GM21526 (cell line): Measurements from ENCODE around the gene FMNL1.

Source experiments
- ATAC-seq: cut with Tn5 transposase; IDR thresholded peaks from one replicate; pipeline ENCODE4 v1.9.1; 2021; ENCODE audit warnings: moderate library complexity; ENCODE audit not compliant: unreplicated experiment, low FRiP score

FMNL1 gene

DNA sequence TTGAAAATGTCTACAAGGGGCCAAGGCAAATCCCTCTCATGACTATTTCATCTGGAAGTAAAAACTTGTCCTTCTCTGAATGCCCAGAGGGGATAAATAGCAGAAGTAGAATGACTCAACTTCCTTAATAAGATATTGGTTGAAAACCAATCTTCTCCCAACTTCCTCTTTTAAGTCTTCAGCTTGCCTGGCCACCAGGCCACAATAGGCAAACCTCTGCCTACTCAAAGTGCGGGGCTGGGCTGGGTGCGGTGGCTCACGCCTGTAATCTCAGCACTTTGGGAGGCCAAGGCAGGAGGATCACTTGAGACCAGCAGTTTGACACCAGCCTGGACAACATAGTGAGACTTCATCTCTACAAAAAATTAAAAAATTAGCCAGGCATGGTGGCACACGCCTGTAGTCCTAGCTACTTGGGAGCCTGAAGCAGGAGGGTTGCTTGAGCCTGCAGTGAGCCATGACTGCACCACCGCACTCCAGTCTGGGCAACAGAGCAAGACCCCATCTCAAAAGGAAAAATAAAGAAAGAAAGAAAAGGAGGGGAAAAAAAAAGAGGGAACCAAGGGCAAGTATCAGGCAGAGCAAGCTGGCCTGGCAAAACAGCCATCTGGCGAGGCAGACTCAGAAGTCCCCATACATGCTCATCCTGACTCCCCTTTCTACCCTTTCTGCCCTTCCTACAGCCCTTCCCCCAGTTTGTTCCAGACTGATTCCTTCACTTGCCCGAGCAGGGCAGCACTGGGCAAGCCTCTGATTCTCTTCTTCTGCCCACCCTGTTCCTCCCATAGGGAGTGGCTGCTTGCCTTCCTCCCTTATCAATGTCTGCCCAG is 74.5 kb downstream of the FMNL1 start:
- ATAC-seq = no peak

DNA sequence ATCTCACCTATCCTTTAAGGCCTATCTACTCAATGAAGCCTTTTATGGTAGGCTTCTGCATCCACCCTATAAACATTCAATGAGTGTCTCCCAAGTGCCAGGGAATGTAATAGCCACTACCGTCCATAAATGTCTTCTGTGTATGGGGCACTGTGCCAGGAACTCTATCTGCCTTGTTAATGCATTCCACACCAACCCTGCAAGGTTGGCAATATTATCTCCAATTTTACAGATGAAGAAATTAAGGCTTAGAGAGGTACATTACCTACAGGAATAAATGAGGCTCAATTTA is 75.1 kb downstream of the FMNL1 start:
- ATAC-seq = no peak
